ENCODE measurements around the gene TBC1D9.

- TF ChIP-seq ZNF281 (CRISPR knock-in tag; IDR thresholded peaks at IDR 0.05; ENCODE audit: borderline replicate concordance) (no peak), ZFP36L1 (CRISPR knock-in tag; IDR thresholded peaks at IDR 0.05) (no peak), CTCF (CRISPR knock-in tag; IDR thresholded peaks at IDR 0.05) (no peak), JUND (CRISPR knock-in tag; IDR thresholded peaks at IDR 0.05) (no peak), POLR2A (IDR thresholded peaks at IDR 0.05; ENCODE audit: insufficient read depth in 1 of 2, low read depth in 2 of 2, low read length in 2 of 2) (no peak), SETDB1 (CRISPR knock-in tag; IDR thresholded peaks at IDR 0.05; ENCODE audit: borderline replicate concordance) (no peak), ZNF121 (CRISPR knock-in tag; IDR thresholded peaks at IDR 0.05) (no peak), MYNN (CRISPR knock-in tag; IDR thresholded peaks at IDR 0.05; ENCODE audit: low read depth) (no peak), ZUFSP (CRISPR knock-in tag; IDR thresholded peaks at IDR 0.05; ENCODE audit: borderline replicate concordance) (no peak), ISL2 (CRISPR knock-in tag; IDR thresholded peaks at IDR 0.05) (no peak), CBFB (CRISPR knock-in tag; IDR thresholded peaks at IDR 0.05) (no peak), ZNF549 (CRISPR knock-in tag; IDR thresholded peaks at IDR 0.05) (no peak), ZNF124 (CRISPR knock-in tag; IDR thresholded peaks at IDR 0.05) (no peak)
Observed at GRCh38 chr4:140652601-140653000, 103.6 kb downstream of the TBC1D9 start.

All from HepG2 (cell line).